Small intestine (tissue), 7 donors: Measurements from ENCODE around the gene CAPN15. TPM values are rescaled to one million over a fixed set of nuclear protein-coding genes. Genes with fewer than 3 reads are reported as not detected.

Experiments used
- DNase-seq, 2 donors: peaks; one replicate each; pipeline versions ENCODE4 v3.0.0 to v3.0.0-alpha.2; 2013
- FAIRE-seq: peaks from 2 replicates; lab custom pipeline; 2012; peaks lifted over from hg19 to GRCh38; lab: Jason Lieb, UNC
- H3K27ac ChIP-seq, 3 donors: one replicate each; pipeline ENCODE4 v1.5.1; 2013; ENCODE audit warnings: low read length in 2 of 3, mild to moderate bottlenecking in 2 of 3, control low read depth in 1 of 3, inconsistent platforms in 1 of 3, low read depth in 1 of 3, moderate library complexity in 1 of 3
- H3K27me3 ChIP-seq, 3 donors: one replicate each; pipeline ENCODE4 v1.6.1; 2013; ENCODE audit warnings: low read length in 3 of 3, inconsistent platforms in 1 of 3; ENCODE audit not compliant: control insufficient read depth in 3 of 3, insufficient read depth in 3 of 3
- H3K36me3 ChIP-seq, 3 donors: one replicate each; pipeline ENCODE4 v1.6.1; 2013; ENCODE audit warnings: low read length in 3 of 3, inconsistent platforms in 1 of 3, low read depth in 1 of 3, mild to moderate bottlenecking in 1 of 3, moderate library complexity in 1 of 3; ENCODE audit not compliant: control insufficient read depth in 3 of 3, insufficient read depth in 2 of 3
- H3K4me1 ChIP-seq, 3 donors: one replicate each; pipeline ENCODE4 v1.6.1; 2013; ENCODE audit warnings: low read length in 2 of 3, inconsistent platforms in 1 of 3, low read depth in 1 of 3, mild to moderate bottlenecking in 1 of 3, moderate library complexity in 1 of 3; ENCODE audit not compliant: control insufficient read depth in 3 of 3, insufficient read depth in 2 of 3
- H3K4me3 ChIP-seq, 3 donors: one replicate each; pipeline ENCODE4 v1.5.1; 2013; ENCODE audit warnings: low read length in 3 of 3, control low read depth in 1 of 3, inconsistent platforms in 1 of 3, low read depth in 1 of 3, mild to moderate bottlenecking in 1 of 3, moderate library complexity in 1 of 3
- H3K9me3 ChIP-seq, 2 donors: one replicate each; pipeline ENCODE4 v1.6.1; 2013; ENCODE audit warnings: low read depth in 1 of 2, low read length in 1 of 2; ENCODE audit not compliant: control insufficient read depth in 2 of 2, insufficient read depth in 1 of 2
- WGBS, 3 donors: extraction: QIAGEN DNeasy Blood & Tissue Kit; methylation state at CpG; one replicate each; pipeline ENCODE4 v1.1.7; 2013; 5-methylcytosine and 5-hydroxymethylcytosine counted together
- polyA plus RNA-seq, 4 donors: library from polyadenylated mRNA; stranded (reverse) in 3 of 4; unstranded in 1 of 4; fragments of 200-250 nt in 3 of 4; fragments of 120-200 nt in 1 of 4; gene quantifications; one replicate each; pipeline versions ENCODE4 v1.2.1 to v1.2.3, GENCODE V29; 2013
- donor health status: healthy with polysubstance abuse.
- donor health status: control.
- donor health status: control.
- donor health status: Bipolar disorder and iron deficiency.
- donor health status: healthy.

Gene CAPN15
- polyA plus RNA-seq, 4 donors = 51.3 to 105 (median 70.2) TPM

DNA sequence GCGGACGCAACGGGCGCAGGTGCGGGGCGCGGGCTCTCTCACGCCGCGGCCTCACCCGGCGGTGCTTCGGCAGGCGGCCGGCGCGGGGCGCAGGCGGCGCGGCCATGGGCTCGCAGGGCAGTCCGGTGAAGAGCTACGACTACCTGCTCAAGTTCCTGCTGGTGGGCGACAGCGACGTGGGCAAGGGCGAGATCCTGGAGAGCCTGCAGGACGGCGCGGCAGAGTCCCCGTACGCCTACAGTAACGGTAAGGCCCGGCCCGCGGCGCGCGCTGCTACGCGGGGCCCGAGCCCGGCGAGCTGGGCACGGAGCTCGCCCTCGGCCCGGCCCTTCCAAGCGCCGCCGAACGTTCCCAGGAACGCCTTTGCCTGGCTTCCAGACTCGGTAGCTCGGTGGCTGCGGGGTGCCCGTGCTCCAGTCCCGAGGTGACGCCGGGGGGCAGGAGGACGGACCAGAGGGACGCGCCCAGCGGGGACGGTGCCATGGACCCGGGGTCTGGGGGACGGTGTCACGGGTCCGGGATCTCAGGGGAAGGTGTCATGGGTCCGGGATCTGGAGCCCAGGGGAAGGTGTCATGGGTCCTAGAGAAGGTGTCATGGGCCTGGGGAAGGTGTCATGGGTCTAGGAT is 62.8 kb downstream of the CAPN15 start:
- FAIRE-seq (no peak), DNase-seq (peak in 1 of 2 donors; percentile 77)
- Histone ChIP-seq H3K36me3 (peaks cover 0 to 37% (median 0%) of the 10 kb centered on the region in 3 donors), H3K9me3 (no peaks in the 10 kb centered on the region), H3K27me3 (peaks cover 0 to 11% (median 0%) of the 10 kb centered on the region in 3 donors), H3K4me3 (peak overlapping the region; percentile 71 to 96 (median 91)), H3K4me1 (peaks cover 4 to 58% (median 16%) of the 10 kb centered on the region in 3 donors), H3K27ac (peak overlapping the region; percentile 88 to 95 (median 89))
- WGBS, 3 donors = 0 to 1% (median 1%) methylated on average over 56 to 71 of the region's 71 CpGs

GRCh38 chr16:590815-591200 is 63.3 kb downstream of the CAPN15 start:
- FAIRE-seq (no peak), DNase-seq (no peak)
- peaks cover 0 to 8% (median 0%) of the 10 kb centered on the region in 3 donors for H3K27me3 ChIP-seq
- peaks cover 0 to 39% (median 0%) of the 10 kb centered on the region in 3 donors for H3K36me3 ChIP-seq
- peak overlapping the region; percentile 71 to 96 (median 91) for H3K4me3 ChIP-seq
- H3K27ac ChIP-seq = peak overlapping the region; percentile 88 to 95 (median 89)
- WGBS, 3 donors = 15 to 38% (median 29%) methylated on average over 10 of the region's 10 CpGs
- H3K4me1 ChIP-seq = peaks cover 4 to 56% (median 16%) of the 10 kb centered on the region in 3 donors
- no peaks in the 10 kb centered on the region for H3K9me3 ChIP-seq

- 16 to 66% (median 47%) methylated on average over 8 of the region's 8 CpGs for WGBS, 3 donors
- peak in 1 of 2 donors; percentile 41 for DNase-seq
- peaks cover 0 to 4% (median 0%) of the 10 kb centered on the region in 3 donors for H3K27me3 ChIP-seq
- H3K27ac ChIP-seq = peak overlapping the region; percentile 88 to 95 (median 89)
- H3K36me3 ChIP-seq = peaks cover 0 to 43% (median 0%) of the 10 kb centered on the region in 3 donors
- peaks cover 4 to 56% (median 16%) of the 10 kb centered on the region in 3 donors for H3K4me1 ChIP-seq
- H3K9me3 ChIP-seq = no peaks in the 10 kb centered on the region
- FAIRE-seq = no peak
- peak overlapping the region in 2 of 3 donors; percentile 91 to 96 for H3K4me3 ChIP-seq
Observed at GRCh38 chr16:591231-591630, 63.7 kb downstream of the CAPN15 start.

GRCh38 chr16:591892-592517 is 64.5 kb downstream of the CAPN15 start:
- H3K27ac ChIP-seq = peak overlapping the region; percentile 92 to 98 (median 94)
- peak overlapping the region in 1 of 3 donors; percentile 24 for H3K4me3 ChIP-seq
- DNase-seq = no peak
- peaks cover 0 to 51% (median 0%) of the 10 kb centered on the region in 3 donors for H3K36me3 ChIP-seq
- no peak for FAIRE-seq
- H3K9me3 ChIP-seq = no peaks in the 10 kb centered on the region
- H3K27me3 ChIP-seq = no peaks in the 10 kb centered on the region
- WGBS, 3 donors = 42 to 77% (median 64%) methylated on average over 15 of the region's 15 CpGs
- peaks cover 4 to 53% (median 16%) of the 10 kb centered on the region in 3 donors for H3K4me1 ChIP-seq

GRCh38 chr16:592518-593306 is 65.2 kb downstream of the CAPN15 start:
- DNase-seq = peak; percentile 65 to 82
- Histone ChIP-seq H3K9me3 (no peaks in the 10 kb centered on the region), H3K27me3 (no peaks in the 10 kb centered on the region), H3K36me3 (peaks cover 0 to 53% (median 0%) of the 10 kb centered on the region in 3 donors), H3K4me1 (peaks cover 4 to 47% (median 16%) of the 10 kb centered on the region in 3 donors), H3K4me3 (peak overlapping the region in 1 of 3 donors; percentile 24), H3K27ac (peak overlapping the region; percentile 92 to 98 (median 94))
- FAIRE-seq = no peak
- 48 to 69% (median 52%) methylated on average over 24 of the region's 24 CpGs for WGBS, 3 donors

DNA sequence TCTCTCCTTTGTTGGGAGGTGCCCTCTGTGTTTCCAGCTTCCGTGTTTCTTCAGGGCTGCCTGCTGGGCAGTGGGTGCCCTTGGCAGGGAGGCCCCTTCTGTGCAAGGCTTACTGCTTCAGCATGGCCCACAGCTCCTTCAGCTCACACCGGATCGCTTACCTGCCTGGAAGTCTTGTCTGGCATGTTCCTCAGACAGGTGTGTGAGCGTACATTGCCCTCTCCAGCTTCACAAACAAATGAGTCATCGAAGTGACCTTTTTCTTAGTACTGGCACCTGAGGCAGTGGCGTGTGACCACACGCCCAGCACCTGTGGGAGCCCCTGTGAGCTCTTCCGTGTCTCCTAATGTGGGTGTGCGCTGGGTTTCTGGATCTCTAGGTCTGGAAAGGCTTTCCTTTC is 65.9 kb downstream of the CAPN15 start:
- WGBS, 3 donors = 20 to 67% (median 39%) methylated on average over 9 of the region's 9 CpGs
- Histone ChIP-seq H3K27ac (peak overlapping the region; percentile 92 to 98 (median 94)), H3K9me3 (no peaks in the 10 kb centered on the region), H3K4me3 (peak overlapping the region in 2 of 3 donors; percentile 1 to 31), H3K4me1 (peaks cover 4 to 41% (median 16%) of the 10 kb centered on the region in 3 donors), H3K36me3 (peaks cover 0 to 50% (median 0%) of the 10 kb centered on the region in 3 donors), H3K27me3 (no peaks in the 10 kb centered on the region)
- DNase-seq (peak; percentile 93 to 96), FAIRE-seq (no peak)

DNA sequence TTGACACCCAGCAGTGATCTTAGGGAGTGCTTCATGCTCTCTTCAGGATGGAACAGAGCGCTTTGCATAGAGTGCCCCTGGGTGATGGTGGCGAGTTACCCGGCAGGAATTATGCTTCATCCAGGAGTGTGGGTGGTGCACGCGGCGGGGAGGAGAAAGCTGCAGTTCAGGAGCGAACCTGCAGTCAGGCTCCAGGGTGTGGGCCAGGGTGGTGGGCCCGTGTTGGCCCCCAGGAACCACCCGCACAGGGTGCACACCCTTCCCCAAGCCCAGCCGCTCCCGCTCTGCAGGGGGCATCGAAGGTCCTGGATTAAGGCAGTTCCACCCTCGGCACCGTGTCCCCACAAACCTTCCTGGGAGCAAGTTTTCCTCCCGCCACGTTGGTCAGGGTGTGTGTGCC is 66.3 kb downstream of the CAPN15 start:
- WGBS, 3 donors = 8 to 76% (median 40%) methylated on average over 16 of the region's 16 CpGs
- no peaks in the 10 kb centered on the region for H3K9me3 ChIP-seq
- H3K27me3 ChIP-seq = no peaks in the 10 kb centered on the region
- DNase-seq (no peak), FAIRE-seq (no peak)
- H3K36me3 ChIP-seq = peaks cover 0 to 54% (median 0%) of the 10 kb centered on the region in 3 donors
- peak overlapping the region in 2 of 3 donors; percentile 1 to 31 for H3K4me3 ChIP-seq
- peaks cover 4 to 41% (median 16%) of the 10 kb centered on the region in 3 donors for H3K4me1 ChIP-seq
- H3K27ac ChIP-seq = peak overlapping the region; percentile 92 to 94 (median 93)

DNA sequence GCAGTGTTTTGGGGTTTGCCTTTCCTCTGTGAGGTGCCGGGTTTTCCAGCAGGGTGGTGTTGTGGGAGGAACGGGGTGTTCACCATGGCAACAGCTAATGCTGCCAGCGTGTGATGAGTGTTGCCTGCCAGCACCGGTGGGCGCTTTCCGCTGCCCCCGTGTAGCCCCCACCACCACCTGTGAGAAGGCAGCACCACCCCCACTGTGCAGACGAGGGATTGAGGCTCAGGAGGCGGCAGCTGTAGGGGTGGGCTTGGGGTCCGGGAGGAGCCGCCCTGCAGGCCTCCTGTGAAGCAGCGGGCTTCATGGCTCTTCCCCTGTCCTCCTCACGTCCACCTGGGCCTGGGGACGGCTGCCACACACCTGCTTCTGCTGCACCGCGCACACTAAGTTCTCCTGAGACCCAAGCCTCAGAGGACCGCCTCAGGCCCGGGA is 67.6 kb downstream of the CAPN15 start:
- peaks cover 4 to 41% (median 16%) of the 10 kb centered on the region in 3 donors for H3K4me1 ChIP-seq
- H3K9me3 ChIP-seq = no peaks in the 10 kb centered on the region
- no peak overlapping the region for H3K27ac ChIP-seq
- 67 to 86% (median 74%) methylated on average over 18 of the region's 18 CpGs for WGBS, 3 donors
- DNase-seq = no peak
- H3K36me3 ChIP-seq = peaks cover 0 to 65% (median 0%) of the 10 kb centered on the region in 3 donors
- no peaks in the 10 kb centered on the region for H3K27me3 ChIP-seq
- H3K4me3 ChIP-seq = no peak overlapping the region
- FAIRE-seq = no peak
